Thyroid gland (tissue), 4 donors: ENCODE data around the gene PTPRJ. TPM values are rescaled to one million over a fixed set of nuclear protein-coding genes. Genes with fewer than 3 reads are reported as not detected.

ENCODE experiments used
- DNase-seq, 2 donors: peaks; one replicate each; pipeline ENCODE4 v3.0.0-alpha.2; 2019
- H3K27ac ChIP-seq, 3 donors: fragments of 200-600 bp; sonication (generic); 1 replicate in 2 of 3; 2 replicates in 1 of 3; pipeline ENCODE4 v1.5.1; 2016 to 2019; ENCODE audit warnings: mild to moderate bottlenecking in 1 of 3, moderate library complexity in 1 of 3
- H3K27me3 ChIP-seq: fragments of 200-600 bp; sonication (generic); one replicate; pipeline ENCODE4 v1.5.1; 2019
- H3K36me3 ChIP-seq, 2 donors: fragments of 200-600 bp; sonication (generic); one replicate each; pipeline ENCODE4 v1.5.1; 2016 to 2019
- H3K4me1 ChIP-seq, 2 donors: fragments of 200-600 bp; sonication (generic); one replicate each; pipeline ENCODE4 v1.5.1; 2017 to 2019
- H3K4me3 ChIP-seq, 3 donors: fragments of 200-600 bp; sonication (generic); replicated peaks in 1 of 3; 1 replicate in 2 of 3; 2 replicates in 1 of 3; pipeline ENCODE4 v1.5.1; 2016; ENCODE audit warnings: mild to moderate bottlenecking in 1 of 3
- H3K9me3 ChIP-seq: fragments of 200-600 bp; sonication (generic); one replicate; pipeline ENCODE4 v1.5.1; 2017
- POLR2A ChIP-seq, 2 donors: fragments of 450-650 bp; IDR thresholded peaks; one replicate each; pipeline ENCODE4 v1.6.1; 2017; ENCODE audit warnings: antibody characterized with exemption in 2 of 2, mild to moderate bottlenecking in 2 of 2, moderate library complexity in 1 of 2
- WGBS, 2 donors: methylation state at CpG; one replicate each; pipeline ENCODE4 v1.1.5; 2017; 5-methylcytosine and 5-hydroxymethylcytosine counted together
- intact Hi-C: fragments of 100-400 bp; cut with DNase I; formaldehyde crosslinking; loops from one replicate; pipeline ENCODE4 v1.15.1; 2023
- total RNA-seq, 4 donors: library from RNA; depleted of rRNA; stranded (reverse); fragments of >200 nt; gene quantifications; one replicate each; pipeline ENCODE4 v1.2.3, GENCODE V29; 2016
- TF ChIP-seq, protein P1 (sequence below), 6 experiments: fragments of 200-600 bp in 3 of 6; fragments of 450-650 bp in 3 of 6; sonication (generic) in 3 of 6; IDR thresholded peaks; one replicate each; pipeline ENCODE4 v1.5.1; 2016 to 2019; ENCODE audit warnings: antibody characterized with exemption in 6 of 6, mild to moderate bottlenecking in 2 of 6, inconsistent platforms in 1 of 6, moderate library complexity in 1 of 6

PTPRJ gene
- total RNA-seq, 4 donors from 2014 or later, result 45.4 to 81.9 (median 58.6) TPM

DNA sequence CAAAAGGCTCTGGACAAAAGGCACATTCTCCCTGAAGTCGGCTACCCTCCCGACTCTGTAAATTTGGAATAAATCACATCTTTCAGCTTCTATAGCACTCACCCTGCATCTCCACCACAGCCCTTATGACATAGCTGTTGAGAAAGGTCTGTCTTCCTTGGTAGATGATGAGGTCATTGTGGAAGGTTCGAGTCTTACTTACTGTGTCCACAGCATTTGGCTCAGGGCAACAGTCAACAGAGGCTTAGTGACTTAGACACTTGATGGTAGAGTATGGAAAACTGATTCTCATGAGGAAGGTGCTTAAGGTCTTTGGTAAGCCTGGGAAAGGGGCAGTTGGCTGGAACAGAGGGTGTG, 45.6 kb downstream of the PTPRJ start:
- 82 to 89% methylated on average over 3 of the region's 3 CpGs for WGBS, 2 donors
- Histone ChIP-seq H3K4me3 (no peak overlapping the region), H3K36me3 (no peaks in the 10 kb centered on the region), H3K9me3 (no peaks in the 10 kb centered on the region), H3K4me1 (peaks cover 6 to 31% of the 10 kb centered on the region in 2 donors), H3K27me3 (no peaks in the 10 kb centered on the region), H3K27ac (no peak overlapping the region)
- no peak for DNase-seq
- intact Hi-C loops, result no loop called here
- TF ChIP-seq, protein P1, sequence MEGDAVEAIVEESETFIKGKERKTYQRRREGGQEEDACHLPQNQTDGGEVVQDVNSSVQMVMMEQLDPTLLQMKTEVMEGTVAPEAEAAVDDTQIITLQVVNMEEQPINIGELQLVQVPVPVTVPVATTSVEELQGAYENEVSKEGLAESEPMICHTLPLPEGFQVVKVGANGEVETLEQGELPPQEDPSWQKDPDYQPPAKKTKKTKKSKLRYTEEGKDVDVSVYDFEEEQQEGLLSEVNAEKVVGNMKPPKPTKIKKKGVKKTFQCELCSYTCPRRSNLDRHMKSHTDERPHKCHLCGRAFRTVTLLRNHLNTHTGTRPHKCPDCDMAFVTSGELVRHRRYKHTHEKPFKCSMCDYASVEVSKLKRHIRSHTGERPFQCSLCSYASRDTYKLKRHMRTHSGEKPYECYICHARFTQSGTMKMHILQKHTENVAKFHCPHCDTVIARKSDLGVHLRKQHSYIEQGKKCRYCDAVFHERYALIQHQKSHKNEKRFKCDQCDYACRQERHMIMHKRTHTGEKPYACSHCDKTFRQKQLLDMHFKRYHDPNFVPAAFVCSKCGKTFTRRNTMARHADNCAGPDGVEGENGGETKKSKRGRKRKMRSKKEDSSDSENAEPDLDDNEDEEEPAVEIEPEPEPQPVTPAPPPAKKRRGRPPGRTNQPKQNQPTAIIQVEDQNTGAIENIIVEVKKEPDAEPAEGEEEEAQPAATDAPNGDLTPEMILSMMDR (IDR thresholded peaks at IDR 0.05), result no peak
- no peak for TF ChIP-seq POLR2A (IDR thresholded peaks at IDR 0.05)

- H3K4me1 ChIP-seq, result peaks cover 13 to 48% of the 10 kb centered on the region in 2 donors
- no peak overlapping the region for H3K4me3 ChIP-seq
- 74 to 75% methylated on average over 6 of the region's 6 CpGs for WGBS, 2 donors
- DNase-seq, result no peak
- H3K27ac ChIP-seq, result no peak overlapping the region
- TF ChIP-seq, protein P1 (IDR thresholded peaks at IDR 0.05), result no peak
- no peak for TF ChIP-seq POLR2A (IDR thresholded peaks at IDR 0.05)
- no peaks in the 10 kb centered on the region for H3K36me3 ChIP-seq
- no peaks in the 10 kb centered on the region for H3K9me3 ChIP-seq
- intact Hi-C loops, result no loop called here
- no peaks in the 10 kb centered on the region for H3K27me3 ChIP-seq
Observed at GRCh38 chr11:48028914-48029680, 48.7 kb downstream of the PTPRJ start.

GRCh38 chr11:48029681-48030290, 49.4 kb downstream of the PTPRJ start:
- WGBS, 2 donors, result 91 to 92% methylated on average over 6 of the region's 6 CpGs
- no peak overlapping the region for H3K27ac ChIP-seq
- peaks cover 14 to 45% of the 10 kb centered on the region in 2 donors for H3K4me1 ChIP-seq
- no peak for DNase-seq
- no peaks in the 10 kb centered on the region for H3K9me3 ChIP-seq
- TF ChIP-seq, protein P1 (IDR thresholded peaks at IDR 0.05), result no peak
- no peak for TF ChIP-seq POLR2A (IDR thresholded peaks at IDR 0.05)
- no peaks in the 10 kb centered on the region for H3K27me3 ChIP-seq
- H3K36me3 ChIP-seq, result no peaks in the 10 kb centered on the region
- intact Hi-C loops, result no loop called here
- no peak overlapping the region for H3K4me3 ChIP-seq

- Histone ChIP-seq H3K36me3 (no peaks in the 10 kb centered on the region), H3K4me3 (no peak overlapping the region), H3K27me3 (no peaks in the 10 kb centered on the region), H3K4me1 (peaks cover 25 to 51% of the 10 kb centered on the region in 2 donors), H3K9me3 (no peaks in the 10 kb centered on the region), H3K27ac (no peak overlapping the region)
- DNase-seq, result no peak
- TF ChIP-seq, protein P1 (IDR thresholded peaks at IDR 0.05), result no peak
- TF ChIP-seq POLR2A (IDR thresholded peaks at IDR 0.05), result no peak
- 82 to 86% methylated on average over 6 of the region's 6 CpGs for WGBS, 2 donors
- intact Hi-C loops, result no loop called here
Observed at GRCh38 chr11:48031602-48032001, 51.2 kb downstream of the PTPRJ start.

DNA sequence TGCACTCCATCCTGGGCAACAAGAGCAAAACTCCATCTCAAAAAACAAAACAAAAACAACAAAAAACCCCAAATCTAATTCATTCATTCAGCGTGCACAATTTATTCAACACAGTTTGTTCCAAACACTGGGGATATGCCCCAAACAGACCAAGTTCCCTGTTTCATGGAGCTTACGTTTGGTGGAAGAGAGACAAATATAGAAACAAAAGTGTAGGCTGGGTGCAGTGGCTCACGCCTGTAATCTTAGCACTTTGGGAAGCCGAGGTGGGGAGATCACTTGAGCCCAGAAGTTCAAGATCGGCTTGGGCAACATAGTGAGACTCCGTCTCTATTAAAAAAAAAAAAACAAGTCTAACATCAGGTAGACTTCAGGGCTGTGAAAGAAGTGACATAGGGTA, 52.4 kb downstream of the PTPRJ start:
- TF ChIP-seq, protein P1 (IDR thresholded peaks at IDR 0.05), result no peak
- TF ChIP-seq POLR2A (IDR thresholded peaks at IDR 0.05), result no peak
- intact Hi-C loops, result no loop called here
- Histone ChIP-seq H3K9me3 (no peaks in the 10 kb centered on the region), H3K27ac (no peak overlapping the region), H3K36me3 (no peaks in the 10 kb centered on the region), H3K4me3 (no peak overlapping the region), H3K27me3 (no peaks in the 10 kb centered on the region), H3K4me1 (peaks cover 29 to 55% of the 10 kb centered on the region in 2 donors)
- no peak for DNase-seq
- WGBS, 2 donors, result 93 to 96% methylated on average over 6 of the region's 6 CpGs
